ENCODE data around the gene LST1. TPM values are rescaled to one million over a fixed set of nuclear protein-coding genes. Genes with fewer than 3 reads are reported as not detected.

The LST1 gene
- total RNA-seq, 1 experiment from 2014 or later, result not detected

Other genes with a start within 250 kb of the LST1 start
- gene HLA-B, start 229.1 kb upstream of the LST1 start, total RNA-seq (2014; rRNA removed; shearing (Covaris generic)), result 5,375 and 6,541 TPM in 2 replicates
- 155 and 164 TPM in 2 replicates for gene MICA, start 182.7 kb upstream of the LST1 start, total RNA-seq (2014; rRNA removed; shearing (Covaris generic))
- gene MICB, start 88.1 kb upstream of the LST1 start, total RNA-seq (2014; rRNA removed; shearing (Covaris generic)), result 47.6 and 59.9 TPM in 2 replicates
- gene MCCD1, start 57.3 kb upstream of the LST1 start, total RNA-seq (2014; rRNA removed; shearing (Covaris generic)), result not detected in 2 replicates
- gene DDX39B, start 44.3 kb upstream of the LST1 start, total RNA-seq (2014; rRNA removed; shearing (Covaris generic)), result 351 and 506 TPM in 2 replicates
- 0.20 TPM in 1 of 2 replicates, not detected in the other for gene ATP6V1G2, start 39.7 kb upstream of the LST1 start, total RNA-seq (2014; rRNA removed; shearing (Covaris generic))
- gene NFKBIL1, start 38.7 kb upstream of the LST1 start, total RNA-seq (2014; rRNA removed; shearing (Covaris generic)), result 12.8 and 25.7 TPM in 2 replicates
- gene LTA, start 14.0 kb upstream of the LST1 start, total RNA-seq (2014; rRNA removed; shearing (Covaris generic)), result not detected in 2 replicates
- gene TNF, start 10.7 kb upstream of the LST1 start, total RNA-seq (2014; rRNA removed; shearing (Covaris generic)), result 0.47 and 0.62 TPM in 2 replicates
- 2.1 and 4.6 TPM in 2 replicates for gene LTB, start 3.9 kb upstream of the LST1 start, total RNA-seq (2014; rRNA removed; shearing (Covaris generic))
- gene NCR3, start 6.7 kb downstream of the LST1 start, total RNA-seq (2014; rRNA removed; shearing (Covaris generic)), result not detected in 2 replicates
- not detected in 2 replicates for gene AIF1, start 29.0 kb downstream of the LST1 start, total RNA-seq (2014; rRNA removed; shearing (Covaris generic))
- gene PRRC2A, start 34.4 kb downstream of the LST1 start, total RNA-seq (2014; rRNA removed; shearing (Covaris generic)), result 71.4 and 121 TPM in 2 replicates
- 194 and 317 TPM in 2 replicates for gene BAG6, start 66.4 kb downstream of the LST1 start, total RNA-seq (2014; rRNA removed; shearing (Covaris generic))
- gene APOM, start 69.6 kb downstream of the LST1 start, total RNA-seq (2014; rRNA removed; shearing (Covaris generic)), result 3.7 and 6.9 TPM in 2 replicates
- 29.9 and 37.5 TPM in 2 replicates for gene C6orf47, start 74.5 kb downstream of the LST1 start, total RNA-seq (2014; rRNA removed; shearing (Covaris generic))
- 17.7 and 31.6 TPM in 2 replicates for gene GPANK1, start 78.7 kb downstream of the LST1 start, total RNA-seq (2014; rRNA removed; shearing (Covaris generic))
- gene CSNK2B, start 79.8 kb downstream of the LST1 start, total RNA-seq (2014; rRNA removed; shearing (Covaris generic)), result 645 and 1,183 TPM in 2 replicates
- 0.10 and 1.1 TPM in 2 replicates for gene LY6G5B, start 83.7 kb downstream of the LST1 start, total RNA-seq (2014; rRNA removed; shearing (Covaris generic))
- gene LY6G5C, start 94.8 kb downstream of the LST1 start, total RNA-seq (2014; rRNA removed; shearing (Covaris generic)), result 2.0 and 2.5 TPM in 2 replicates
- 37.0 and 51.9 TPM in 2 replicates for gene ABHD16A, start 117.0 kb downstream of the LST1 start, total RNA-seq (2014; rRNA removed; shearing (Covaris generic))
- not detected in 2 replicates for gene LY6G6F, start 120.6 kb downstream of the LST1 start, total RNA-seq (2014; rRNA removed; shearing (Covaris generic))
- gene LY6G6D, start 129.1 kb downstream of the LST1 start, total RNA-seq (2014; rRNA removed; shearing (Covaris generic)), result not detected in 2 replicates
- gene LY6G6C, start 135.5 kb downstream of the LST1 start, total RNA-seq (2014; rRNA removed; shearing (Covaris generic)), result not detected in 2 replicates
- gene MPIG6B, start 137.1 kb downstream of the LST1 start, total RNA-seq (2014; rRNA removed; shearing (Covaris generic)), result not detected in 2 replicates
- 75.1 and 90.7 TPM in 2 replicates for gene DDAH2, start 143.0 kb downstream of the LST1 start, total RNA-seq (2014; rRNA removed; shearing (Covaris generic))
- gene CLIC1, start 150.3 kb downstream of the LST1 start, total RNA-seq (2014; rRNA removed; shearing (Covaris generic)), result 1,686 and 1,715 TPM in 2 replicates
- gene MSH5, start 153.7 kb downstream of the LST1 start, total RNA-seq (2014; rRNA removed; shearing (Covaris generic)), result 12.8 and 19.4 TPM in 2 replicates
- 1.7 TPM in 1 of 2 replicates, not detected in the other for gene SAPCD1, start 176.4 kb downstream of the LST1 start, total RNA-seq (2014; rRNA removed; shearing (Covaris generic))
- 0.94 and 1.8 TPM in 2 replicates for gene VWA7, start 191.1 kb downstream of the LST1 start, total RNA-seq (2014; rRNA removed; shearing (Covaris generic))
- 33.1 and 51.2 TPM in 2 replicates for gene VARS1, start 209.5 kb downstream of the LST1 start, total RNA-seq (2014; rRNA removed; shearing (Covaris generic))
- 162 and 306 TPM in 2 replicates for gene LSM2, start 220.7 kb downstream of the LST1 start, total RNA-seq (2014; rRNA removed; shearing (Covaris generic))
- gene HSPA1L, start 229.0 kb downstream of the LST1 start, total RNA-seq (2014; rRNA removed; shearing (Covaris generic)), result 0.30 and 2.5 TPM in 2 replicates
- gene HSPA1A, start 229.3 kb downstream of the LST1 start, total RNA-seq (2014; rRNA removed; shearing (Covaris generic)), result 163 and 238 TPM in 2 replicates
- 185 and 359 TPM in 2 replicates for gene HSPA1B, start 241.5 kb downstream of the LST1 start, total RNA-seq (2014; rRNA removed; shearing (Covaris generic))

Data from M059J (cell line).